ENCODE data around the gene NUP210L.

GRCh38 chr1:153973071-153973470, 181.8 kb downstream of the NUP210L start:
- no peak for TF ChIP-seq CTCF (IDR thresholded peaks at IDR 0.05)
- TF ChIP-seq POLR2A (IDR thresholded peaks at IDR 0.05), result no peak

All from heart left ventricle (tissue), 13 donors.